Measurements from ENCODE around the gene FJX1. TPM values are rescaled to one million over a fixed set of nuclear protein-coding genes. Genes with fewer than 3 reads are reported as not detected.

FJX1 gene
- total RNA-seq, 1 donor from 2014 or later = 0.73 TPM

GRCh38 chr11:35605706-35606105 is 12.6 kb upstream of the FJX1 start:
- no peaks in the 10 kb centered on the region for H3K9me3 Mint-ChIP-seq
- CTCF ChIA-PET = no interaction called here
- no peak for TF ChIP-seq CTCF (IDR thresholded peaks at IDR 0.05)
- H3K4me1 Mint-ChIP-seq = no peaks in the 10 kb centered on the region
- no peak overlapping the region for H3K4me3 Mint-ChIP-seq
- no peaks in the 10 kb centered on the region for H3K36me3 Mint-ChIP-seq (ENCODE audit: low read depth)
- H3K27ac Mint-ChIP-seq = no peak overlapping the region
- H3K27me3 Mint-ChIP-seq = peaks cover 33% of the 10 kb centered on the region
- POLR2A ChIA-PET = no interaction called here
- intact Hi-C loops (cut with micrococcal nuclease) = no loop called here
- ATAC-seq (ENCODE audit: low read depth) (no peak), DNase-seq (no peak)

- H3K9me3 Mint-ChIP-seq = no peaks in the 10 kb centered on the region
- H3K27ac Mint-ChIP-seq = no peak overlapping the region
- DNase-seq (no peak), ATAC-seq (ENCODE audit: low read depth) (no peak)
- no peak overlapping the region for H3K4me3 Mint-ChIP-seq
- ChIA-PET POLR2A (no interaction called here), CTCF (no interaction called here)
- H3K4me1 Mint-ChIP-seq = no peaks in the 10 kb centered on the region
- H3K36me3 Mint-ChIP-seq (ENCODE audit: low read depth) = no peaks in the 10 kb centered on the region
- H3K27me3 Mint-ChIP-seq = peaks cover 35% of the 10 kb centered on the region
- TF ChIP-seq CTCF (IDR thresholded peaks at IDR 0.05) = no peak
- intact Hi-C loops (cut with micrococcal nuclease) = no loop called here
These were observed 12.1 kb upstream of the FJX1 start for GRCh38 chr11:35606206-35606605.

- no peak overlapping the region for H3K4me3 Mint-ChIP-seq
- H3K27me3 Mint-ChIP-seq = peaks cover 35% of the 10 kb centered on the region
- H3K9me3 Mint-ChIP-seq = no peaks in the 10 kb centered on the region
- H3K27ac Mint-ChIP-seq = no peak overlapping the region
- ATAC-seq (ENCODE audit: low read depth) (no peak), DNase-seq (no peak)
- intact Hi-C loops (cut with micrococcal nuclease) = no loop called here
- TF ChIP-seq CTCF (IDR thresholded peaks at IDR 0.05) = no peak
- no peaks in the 10 kb centered on the region for H3K4me1 Mint-ChIP-seq
- ChIA-PET POLR2A (no interaction called here), CTCF (no interaction called here)
- H3K36me3 Mint-ChIP-seq (ENCODE audit: low read depth) = no peaks in the 10 kb centered on the region
These were observed 9.8 kb upstream of the FJX1 start for GRCh38 chr11:35608502-35608901.

- no peaks in the 10 kb centered on the region for H3K9me3 Mint-ChIP-seq
- ChIA-PET CTCF (interaction anchor here (1.6 kb wide), 1 partner anchor 657 kb away, joined by 6 read pairs; no protein-coding TSS in a partner anchor), POLR2A (no interaction called here)
- no peak for DNase-seq
- H3K27ac Mint-ChIP-seq = no peak overlapping the region
- peaks cover 37% of the 10 kb centered on the region for H3K27me3 Mint-ChIP-seq
- TF ChIP-seq CTCF (IDR thresholded peaks at IDR 0.05) = no peak
- H3K36me3 Mint-ChIP-seq (ENCODE audit: low read depth) = no peaks in the 10 kb centered on the region
- no peak for ATAC-seq (ENCODE audit: low read depth)
- no peaks in the 10 kb centered on the region for H3K4me1 Mint-ChIP-seq
- H3K4me3 Mint-ChIP-seq = no peak overlapping the region
- intact Hi-C loops (cut with micrococcal nuclease) = no loop called here
These were observed 8.6 kb upstream of the FJX1 start for GRCh38 chr11:35609656-35610055.

GRCh38 chr11:35610631-35611030 is 7.6 kb upstream of the FJX1 start:
- intact Hi-C loops (cut with micrococcal nuclease) = no loop called here

More at GRCh38 chr11:35610631-35611030, 7.6 kb upstream of the FJX1 start:
- no peaks in the 10 kb centered on the region for H3K4me1 Mint-ChIP-seq
- TF ChIP-seq CTCF (IDR thresholded peaks at IDR 0.05) = no peak
- H3K9me3 Mint-ChIP-seq = no peaks in the 10 kb centered on the region
- no peak overlapping the region for H3K4me3 Mint-ChIP-seq
- POLR2A ChIA-PET = no interaction called here
- CTCF ChIA-PET = interaction anchor here (0.7 to 1.6 kb wide), 2 partner anchors 648 to 656 kb away, joined by 3 to 6 read pairs; no protein-coding TSS in a partner anchor
- ATAC-seq (ENCODE audit: low read depth) = no peak
- no peak for DNase-seq
- H3K27ac Mint-ChIP-seq = no peak overlapping the region
- peaks cover 37% of the 10 kb centered on the region for H3K27me3 Mint-ChIP-seq
- H3K36me3 Mint-ChIP-seq (ENCODE audit: low read depth) = no peaks in the 10 kb centered on the region

All from activated B cell treated with CpG ODN at 0.5 μM for 24 hours (primary cell).